ENCODE measurements around the gene MDC1. TPM values are rescaled to one million over a fixed set of nuclear protein-coding genes. Genes with fewer than 3 reads are reported as not detected.

Gene MDC1
- total and polyA plus RNA-seq, 2 of the 13 experiments (the other 11 are each of a cell fraction or from before 2014, with no cell fraction given), result 8.4 to 14.0 TPM

DNA sequence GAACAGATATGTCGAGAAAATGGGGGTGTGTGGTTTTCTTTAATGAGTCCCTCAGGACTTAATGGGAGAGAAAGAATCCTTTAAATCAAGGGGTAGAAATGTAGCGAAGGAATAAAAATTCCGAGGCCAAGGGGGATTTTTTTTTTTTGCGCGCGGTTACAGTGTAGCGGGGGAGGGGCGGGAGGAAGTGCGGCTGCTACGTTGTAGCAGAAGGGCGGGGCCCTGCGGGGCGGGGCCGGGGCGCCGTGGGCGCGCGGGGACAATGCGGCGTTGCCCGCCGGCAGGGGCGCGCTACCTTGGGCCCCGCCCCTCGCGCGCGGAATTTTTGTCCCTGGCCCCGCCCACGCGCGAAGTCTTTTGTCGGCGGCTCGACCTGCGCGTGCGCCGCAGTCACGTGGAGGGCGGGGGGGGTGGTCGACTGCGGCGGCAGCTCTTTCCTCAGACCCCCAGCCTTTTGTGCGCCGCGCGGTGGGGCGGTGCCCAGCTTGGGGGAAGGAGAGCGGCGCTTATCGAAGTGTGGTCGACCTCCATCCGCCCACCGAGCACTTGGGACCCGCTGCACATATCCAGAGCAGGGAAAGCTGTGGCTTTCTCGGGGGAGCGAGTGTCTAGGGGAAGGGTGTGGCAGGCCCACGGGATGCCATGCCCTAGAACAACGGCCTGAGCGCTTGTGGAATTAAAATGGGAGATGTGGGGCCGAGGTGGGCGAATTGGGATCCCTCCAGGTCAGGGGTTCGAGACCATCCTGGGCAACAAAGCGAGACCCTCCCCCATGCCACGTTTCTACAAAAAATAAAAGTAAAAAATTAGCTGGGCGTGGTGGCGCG lies 4.3 kb upstream of the MDC1 start (continued):
- peak; percentile 33 for TF ChIP-seq MED8 (CRISPR knock-in tag; IDR thresholded peaks at IDR 0.05; ENCODE audit: insufficient replicate concordance)
- TF ChIP-seq ZNF75D (CRISPR knock-in tag; IDR thresholded peaks at IDR 0.05; ENCODE audit: borderline replicate concordance), result no peak
- TF ChIP-seq SIX1 (CRISPR knock-in tag; IDR thresholded peaks at IDR 0.05; ENCODE audit: borderline replicate concordance), result no peak
- no peak for TF ChIP-seq ZNF570 (CRISPR knock-in tag; IDR thresholded peaks at IDR 0.05; ENCODE audit: borderline replicate concordance)
- no peak for TF ChIP-seq ZNF550 (CRISPR knock-in tag; IDR thresholded peaks at IDR 0.05; ENCODE audit: borderline replicate concordance)
- no peak for TF ChIP-seq KLF9 (CRISPR knock-in tag; IDR thresholded peaks at IDR 0.05; ENCODE audit: low read depth)
- TF ChIP-seq ZFP36L2 (CRISPR knock-in tag; IDR thresholded peaks at IDR 0.05), result no peak
- TF ChIP-seq ZNF207 (IDR thresholded peaks at IDR 0.05; ENCODE audit: borderline replicate concordance), result no peak
- TF ChIP-seq, protein P1, sequence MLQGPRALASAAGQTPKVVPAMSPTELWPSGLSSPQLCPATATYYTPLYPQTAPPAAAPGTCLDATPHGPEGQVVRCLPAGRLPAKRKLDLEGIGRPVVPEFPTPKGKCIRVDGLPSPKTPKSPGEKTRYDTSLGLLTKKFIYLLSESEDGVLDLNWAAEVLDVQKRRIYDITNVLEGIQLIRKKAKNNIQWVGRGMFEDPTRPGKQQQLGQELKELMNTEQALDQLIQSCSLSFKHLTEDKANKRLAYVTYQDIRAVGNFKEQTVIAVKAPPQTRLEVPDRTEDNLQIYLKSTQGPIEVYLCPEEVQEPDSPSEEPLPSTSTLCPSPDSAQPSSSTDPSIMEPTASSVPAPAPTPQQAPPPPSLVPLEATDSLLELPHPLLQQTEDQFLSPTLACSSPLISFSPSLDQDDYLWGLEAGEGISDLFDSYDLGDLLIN (CRISPR knock-in tag; IDR thresholded peaks at IDR 0.05; ENCODE audit: borderline replicate concordance), result no peak
- no peak; the same call in 1 of the 2 replicates for TF ChIP-seq ZNF484 (CRISPR knock-in tag; IDR thresholded peaks at IDR 0.05; ENCODE audit: borderline replicate concordance, low read depth)
- TF ChIP-seq ZNF558 (CRISPR knock-in tag; IDR thresholded peaks at IDR 0.05; ENCODE audit: borderline replicate concordance), result no peak; the same call in 1 of the 2 replicates
- 0 out of 2 replicates have a peak, but pooled peaks have one; percentile 36 for TF ChIP-seq RXRB (CRISPR knock-in tag; IDR thresholded peaks at IDR 0.05; ENCODE audit: borderline replicate concordance)
- TF ChIP-seq ZNF781 (CRISPR knock-in tag; IDR thresholded peaks at IDR 0.05; ENCODE audit: borderline replicate concordance, not compliant biosample characterization), result no peak
- TF ChIP-seq, protein P2, sequence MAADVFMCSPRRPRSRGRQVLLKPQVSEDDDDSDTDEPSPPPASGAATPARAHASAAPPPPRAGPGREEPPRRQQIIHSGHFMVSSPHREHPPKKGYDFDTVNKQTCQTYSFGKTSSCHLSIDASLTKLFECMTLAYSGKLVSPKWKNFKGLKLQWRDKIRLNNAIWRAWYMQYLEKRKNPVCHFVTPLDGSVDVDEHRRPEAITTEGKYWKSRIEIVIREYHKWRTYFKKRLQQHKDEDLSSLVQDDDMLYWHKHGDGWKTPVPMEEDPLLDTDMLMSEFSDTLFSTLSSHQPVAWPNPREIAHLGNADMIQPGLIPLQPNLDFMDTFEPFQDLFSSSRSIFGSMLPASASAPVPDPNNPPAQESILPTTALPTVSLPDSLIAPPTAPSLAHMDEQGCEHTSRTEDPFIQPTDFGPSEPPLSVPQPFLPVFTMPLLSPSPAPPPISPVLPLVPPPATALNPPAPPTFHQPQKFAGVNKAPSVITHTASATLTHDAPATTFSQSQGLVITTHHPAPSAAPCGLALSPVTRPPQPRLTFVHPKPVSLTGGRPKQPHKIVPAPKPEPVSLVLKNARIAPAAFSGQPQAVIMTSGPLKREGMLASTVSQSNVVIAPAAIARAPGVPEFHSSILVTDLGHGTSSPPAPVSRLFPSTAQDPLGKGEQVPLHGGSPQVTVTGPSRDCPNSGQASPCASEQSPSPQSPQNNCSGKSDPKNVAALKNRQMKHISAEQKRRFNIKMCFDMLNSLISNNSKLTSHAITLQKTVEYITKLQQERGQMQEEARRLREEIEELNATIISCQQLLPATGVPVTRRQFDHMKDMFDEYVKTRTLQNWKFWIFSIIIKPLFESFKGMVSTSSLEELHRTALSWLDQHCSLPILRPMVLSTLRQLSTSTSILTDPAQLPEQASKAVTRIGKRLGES (CRISPR knock-in tag; IDR thresholded peaks at IDR 0.05; ENCODE audit: borderline replicate concordance), result 0 out of 2 replicates have a peak, but pooled peaks have one; percentile 48
- no peak; the same call in 1 of the 2 replicates for TF ChIP-seq KAT7 (CRISPR knock-in tag; IDR thresholded peaks at IDR 0.05; ENCODE audit: borderline replicate concordance)
- TF ChIP-seq, protein P3, sequence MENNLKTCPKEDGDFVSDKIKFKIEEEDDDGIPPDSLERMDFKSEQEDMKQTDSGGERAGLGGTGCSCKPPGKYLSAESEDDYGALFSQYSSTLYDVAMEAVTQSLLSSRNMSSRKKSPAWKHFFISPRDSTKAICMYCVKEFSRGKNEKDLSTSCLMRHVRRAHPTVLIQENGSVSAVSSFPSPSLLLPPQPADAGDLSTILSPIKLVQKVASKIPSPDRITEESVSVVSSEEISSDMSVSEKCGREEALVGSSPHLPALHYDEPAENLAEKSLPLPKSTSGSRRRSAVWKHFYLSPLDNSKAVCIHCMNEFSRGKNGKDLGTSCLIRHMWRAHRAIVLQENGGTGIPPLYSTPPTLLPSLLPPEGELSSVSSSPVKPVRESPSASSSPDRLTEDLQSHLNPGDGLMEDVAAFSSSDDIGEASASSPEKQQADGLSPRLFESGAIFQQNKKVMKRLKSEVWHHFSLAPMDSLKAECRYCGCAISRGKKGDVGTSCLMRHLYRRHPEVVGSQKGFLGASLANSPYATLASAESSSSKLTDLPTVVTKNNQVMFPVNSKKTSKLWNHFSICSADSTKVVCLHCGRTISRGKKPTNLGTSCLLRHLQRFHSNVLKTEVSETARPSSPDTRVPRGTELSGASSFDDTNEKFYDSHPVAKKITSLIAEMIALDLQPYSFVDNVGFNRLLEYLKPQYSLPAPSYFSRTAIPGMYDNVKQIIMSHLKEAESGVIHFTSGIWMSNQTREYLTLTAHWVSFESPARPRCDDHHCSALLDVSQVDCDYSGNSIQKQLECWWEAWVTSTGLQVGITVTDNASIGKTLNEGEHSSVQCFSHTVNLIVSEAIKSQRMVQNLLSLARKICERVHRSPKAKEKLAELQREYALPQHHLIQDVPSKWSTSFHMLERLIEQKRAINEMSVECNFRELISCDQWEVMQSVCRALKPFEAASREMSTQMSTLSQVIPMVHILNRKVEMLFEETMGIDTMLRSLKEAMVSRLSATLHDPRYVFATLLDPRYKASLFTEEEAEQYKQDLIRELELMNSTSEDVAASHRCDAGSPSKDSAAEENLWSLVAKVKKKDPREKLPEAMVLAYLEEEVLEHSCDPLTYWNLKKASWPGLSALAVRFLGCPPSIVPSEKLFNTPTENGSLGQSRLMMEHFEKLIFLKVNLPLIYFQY (CRISPR knock-in tag; IDR thresholded peaks at IDR 0.05; ENCODE audit: borderline replicate concordance), result no peak
- TF ChIP-seq ZBTB1 (CRISPR knock-in tag; IDR thresholded peaks at IDR 0.05; ENCODE audit: borderline replicate concordance), result no peak
- TF ChIP-seq, protein P4, sequence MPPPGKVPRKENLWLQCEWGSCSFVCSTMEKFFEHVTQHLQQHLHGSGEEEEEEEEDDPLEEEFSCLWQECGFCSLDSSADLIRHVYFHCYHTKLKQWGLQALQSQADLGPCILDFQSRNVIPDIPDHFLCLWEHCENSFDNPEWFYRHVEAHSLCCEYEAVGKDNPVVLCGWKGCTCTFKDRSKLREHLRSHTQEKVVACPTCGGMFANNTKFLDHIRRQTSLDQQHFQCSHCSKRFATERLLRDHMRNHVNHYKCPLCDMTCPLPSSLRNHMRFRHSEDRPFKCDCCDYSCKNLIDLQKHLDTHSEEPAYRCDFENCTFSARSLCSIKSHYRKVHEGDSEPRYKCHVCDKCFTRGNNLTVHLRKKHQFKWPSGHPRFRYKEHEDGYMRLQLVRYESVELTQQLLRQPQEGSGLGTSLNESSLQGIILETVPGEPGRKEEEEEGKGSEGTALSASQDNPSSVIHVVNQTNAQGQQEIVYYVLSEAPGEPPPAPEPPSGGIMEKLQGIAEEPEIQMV (CRISPR knock-in tag; IDR thresholded peaks at IDR 0.05; ENCODE audit: low read depth), result no peak

Measured in HepG2 (cell line).